CD4-positive, alpha-beta T cell treated with Interleukin-1 beta for 1 hour (primary cell): ENCODE results near the gene SLC27A5.
A peak's percentile ranks its signal among the peaks of the same experiment; 100 is the strongest.
"Not testable (repeated sequence)": the region's sequence is repeated elsewhere in the genome, so short reads cannot be mapped to it uniquely, and the experiment has no call there.

Experiments used
- DNase-seq, 2 donors: peaks; one replicate each; pipeline ENCODE4 v3.0.0-alpha.2; 2020 to 2022

Gene SLC27A5

DNA sequence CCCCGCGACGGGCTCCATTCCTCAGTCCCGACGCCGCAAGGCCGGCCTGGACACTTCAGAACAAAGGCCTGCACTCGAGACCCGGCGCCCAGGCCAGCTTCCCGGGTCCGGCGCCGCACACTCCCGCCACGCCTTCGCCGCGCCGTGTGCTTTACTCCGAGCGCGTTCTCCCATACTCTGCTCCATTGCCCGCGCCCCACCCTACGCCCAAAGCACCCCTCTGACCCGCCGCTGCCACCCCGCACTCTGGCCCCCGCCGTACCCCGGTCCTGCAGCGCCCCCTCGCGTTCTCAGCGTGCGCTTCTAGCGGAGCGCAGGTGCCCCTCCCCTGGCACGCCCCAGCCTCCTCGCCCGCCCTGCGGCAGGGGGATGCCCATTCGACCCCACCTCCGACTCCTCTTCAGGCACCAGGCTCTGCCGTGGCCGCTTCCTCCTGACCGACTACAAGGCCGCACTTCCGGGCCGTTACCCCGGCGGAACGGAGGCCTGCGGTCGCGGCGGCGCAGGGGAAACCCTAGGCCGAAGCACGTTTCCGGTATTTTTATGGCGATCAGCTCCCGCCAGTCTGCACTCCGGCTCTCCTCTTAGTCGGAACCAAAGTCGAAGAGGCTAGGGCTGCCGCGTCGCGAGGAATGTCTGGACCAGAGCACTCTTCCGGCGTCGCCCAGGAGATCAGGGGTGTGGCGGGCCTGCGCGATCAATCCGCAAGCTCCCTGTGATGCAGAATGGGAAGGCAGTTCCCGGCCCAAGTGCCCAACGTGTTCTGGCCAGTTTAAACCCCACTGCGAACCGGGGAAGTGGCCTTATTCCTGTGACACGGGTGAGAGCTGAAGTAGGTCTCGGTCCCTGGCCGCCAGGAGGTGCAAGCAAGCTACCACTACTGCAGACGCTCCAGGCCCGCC lies 7.8 kb upstream of the SLC27A5 start, which contains the start of gene ZBTB45:
ZBTB45 (minus strand) TSS at position 456 of the 902 bp plus-strand sequence. CDS start 2,137 bp downstream, outside the sequence.
- peak; percentile 93 to 94 for DNase-seq

DNA sequence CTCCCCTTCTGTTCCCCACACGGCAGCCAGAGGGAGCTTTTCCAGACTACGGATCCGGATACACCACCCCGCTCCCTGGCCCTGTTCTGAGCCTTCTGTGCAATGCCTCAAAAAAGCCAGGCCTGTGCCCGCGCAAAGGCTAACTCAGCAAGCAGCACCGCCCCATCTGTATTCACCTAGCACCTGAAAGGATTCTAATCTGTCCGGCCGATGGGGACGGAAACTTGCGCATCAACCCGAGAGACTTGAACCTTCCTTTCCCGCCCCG lies 7.2 kb upstream of the SLC27A5 start:
- peak; percentile 48 to 56 for DNase-seq

DNA sequence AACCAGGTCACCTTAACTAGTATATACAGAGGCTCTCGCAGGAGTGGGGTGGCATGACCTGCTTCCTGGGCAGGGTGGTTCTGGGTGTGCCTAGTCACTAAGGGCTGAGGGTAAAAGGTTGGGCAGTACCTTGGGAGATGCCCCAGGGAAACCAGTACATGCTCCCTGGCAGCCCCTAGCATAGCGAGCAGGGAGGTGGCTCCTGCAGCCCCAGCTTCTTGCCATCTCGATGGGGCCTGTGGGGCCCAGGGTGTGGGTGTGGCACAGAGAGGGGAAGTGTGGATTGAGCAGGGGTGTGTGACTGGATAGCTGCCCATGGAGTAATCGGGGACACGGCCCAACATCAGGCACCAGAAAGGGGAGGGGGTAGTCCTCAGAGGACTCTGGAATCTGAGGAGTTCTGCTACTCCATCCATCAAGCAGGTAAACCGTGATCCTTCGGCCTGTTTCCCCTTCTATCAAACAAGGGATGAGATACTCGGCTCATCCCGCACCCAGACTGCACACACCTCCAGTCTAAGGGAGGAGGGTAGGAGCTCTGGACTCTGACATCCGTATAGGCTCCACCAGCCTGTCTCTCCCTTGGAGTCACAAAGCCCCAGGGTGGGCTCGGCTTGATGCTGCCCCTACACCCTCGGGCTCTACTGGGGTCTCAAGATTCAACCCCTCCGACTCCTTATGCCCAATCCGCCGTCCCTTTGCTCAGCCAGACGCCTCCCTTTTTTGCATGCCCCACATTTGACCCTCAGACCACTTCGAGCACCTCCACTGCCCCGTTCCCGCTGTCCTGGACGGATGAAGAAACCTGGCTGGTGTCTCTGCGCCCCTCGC lies 6.7 kb upstream of the SLC27A5 start:
- DNase-seq = peak in 1 of 2 donors; percentile 11

DNA sequence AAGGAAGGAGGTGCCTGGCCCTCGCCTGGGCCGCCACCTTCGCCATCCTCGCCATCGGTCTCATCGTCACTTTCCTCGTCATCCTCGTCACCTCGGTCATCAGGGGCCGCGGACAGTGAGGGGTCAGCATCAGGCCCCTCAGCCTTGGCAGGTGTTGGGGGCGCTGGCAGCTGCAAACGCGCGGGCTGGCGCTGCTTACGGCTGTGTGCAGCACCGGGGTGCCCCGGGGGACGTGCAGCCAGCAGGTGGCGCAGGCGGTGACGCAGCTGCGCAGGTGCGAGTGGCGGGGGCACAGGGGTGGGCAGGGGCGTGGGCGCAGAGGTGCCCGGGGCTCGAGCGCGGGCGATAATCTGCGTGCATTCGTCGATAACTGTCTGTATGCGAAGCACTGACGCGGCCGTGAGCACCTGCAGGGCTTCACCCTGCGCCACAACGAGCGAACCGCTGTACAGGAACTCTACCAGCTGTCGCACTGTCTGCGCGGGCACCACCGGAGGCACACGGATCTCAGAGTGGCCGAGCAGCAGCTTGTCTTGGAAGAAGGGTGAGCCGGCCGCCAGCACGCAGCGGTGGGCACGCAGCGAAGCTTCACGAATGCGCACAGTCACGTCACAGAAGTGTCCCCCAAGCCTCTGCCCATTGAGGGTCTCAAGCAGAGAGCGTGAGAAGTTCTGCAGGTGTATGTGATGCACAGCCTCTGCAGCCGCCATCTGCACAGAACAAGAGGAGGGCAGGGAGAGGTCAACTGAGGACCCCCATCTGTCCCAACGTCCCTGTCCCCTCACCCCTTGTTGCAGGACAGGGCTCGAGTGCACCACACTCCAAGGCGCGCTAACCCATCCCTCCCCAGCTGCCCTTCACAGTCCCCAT lies 5.4 kb upstream of the SLC27A5 start:
- DNase-seq = no peak

DNA sequence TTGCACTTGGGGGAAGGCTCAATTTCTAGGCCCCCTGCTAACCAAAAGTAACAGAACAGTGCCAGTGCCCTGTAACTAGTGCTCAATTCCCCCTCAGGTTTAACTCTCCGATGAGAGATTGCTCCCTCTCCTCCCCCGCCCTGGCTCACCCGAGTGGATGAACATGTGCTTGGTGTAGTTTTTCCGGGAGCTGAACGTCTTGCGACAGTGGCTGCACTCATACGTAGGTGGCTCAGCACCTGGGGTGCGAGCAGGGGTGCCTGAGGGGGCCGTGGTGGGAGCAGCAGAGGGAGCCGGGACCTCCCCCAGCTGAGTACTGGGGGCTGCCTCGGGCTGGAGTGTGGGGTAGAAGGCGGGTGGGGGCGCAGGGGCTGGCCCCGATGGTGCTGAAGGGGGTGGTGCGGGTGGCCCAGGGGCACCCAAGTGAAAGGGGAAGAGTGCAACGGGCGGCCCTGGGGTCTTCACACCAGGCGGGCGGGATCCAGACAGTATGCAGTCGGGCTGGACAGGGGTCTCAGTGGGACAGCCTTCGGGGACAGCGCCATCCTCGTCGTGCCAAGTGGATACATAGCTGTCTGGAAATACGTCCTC lies 4.5 kb upstream of the SLC27A5 start:
- no peak for DNase-seq

DNA sequence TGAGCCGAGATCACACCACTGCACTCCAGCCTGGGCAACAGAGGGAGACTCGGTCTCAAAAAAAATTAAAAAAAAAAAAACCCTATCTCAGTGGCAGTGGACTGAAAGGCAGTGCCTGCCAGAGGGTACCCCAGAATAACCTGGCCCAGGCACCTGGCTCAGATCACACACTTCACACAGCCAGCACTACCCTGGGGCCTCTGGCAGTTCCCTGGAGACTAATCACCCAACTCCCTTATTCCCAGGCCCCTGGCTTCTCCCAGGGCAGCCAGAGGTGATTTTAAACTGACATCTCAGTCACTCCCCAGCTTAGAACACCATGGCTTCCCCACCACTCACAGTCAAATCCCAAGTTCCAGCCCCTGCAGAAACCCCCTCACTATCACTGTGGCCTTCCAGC lies 3.5 kb upstream of the SLC27A5 start:
- no peak for DNase-seq

DNA sequence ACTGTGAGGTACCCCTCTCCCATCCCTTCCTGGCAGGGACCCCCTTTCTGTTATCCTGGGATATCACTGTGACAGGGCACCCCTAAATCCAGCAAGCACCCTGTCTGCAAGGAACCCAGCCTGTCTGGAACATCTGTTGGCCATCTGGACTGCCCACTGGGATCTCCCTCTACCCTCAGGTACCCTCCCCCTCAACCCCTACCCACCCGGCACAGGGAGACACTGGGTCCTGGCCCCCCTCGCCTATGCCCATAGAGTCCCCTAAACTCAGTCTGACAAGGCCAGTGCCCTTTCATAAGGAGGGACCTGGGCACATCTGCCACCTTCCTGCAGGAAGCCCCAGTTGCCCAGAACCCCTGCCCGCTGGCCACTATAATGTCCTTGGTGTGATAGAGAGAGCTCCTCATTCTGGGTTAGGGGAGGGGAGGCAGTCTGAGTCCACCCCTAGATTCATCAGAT lies 2.8 kb upstream of the SLC27A5 start:
- DNase-seq = no peak

DNA sequence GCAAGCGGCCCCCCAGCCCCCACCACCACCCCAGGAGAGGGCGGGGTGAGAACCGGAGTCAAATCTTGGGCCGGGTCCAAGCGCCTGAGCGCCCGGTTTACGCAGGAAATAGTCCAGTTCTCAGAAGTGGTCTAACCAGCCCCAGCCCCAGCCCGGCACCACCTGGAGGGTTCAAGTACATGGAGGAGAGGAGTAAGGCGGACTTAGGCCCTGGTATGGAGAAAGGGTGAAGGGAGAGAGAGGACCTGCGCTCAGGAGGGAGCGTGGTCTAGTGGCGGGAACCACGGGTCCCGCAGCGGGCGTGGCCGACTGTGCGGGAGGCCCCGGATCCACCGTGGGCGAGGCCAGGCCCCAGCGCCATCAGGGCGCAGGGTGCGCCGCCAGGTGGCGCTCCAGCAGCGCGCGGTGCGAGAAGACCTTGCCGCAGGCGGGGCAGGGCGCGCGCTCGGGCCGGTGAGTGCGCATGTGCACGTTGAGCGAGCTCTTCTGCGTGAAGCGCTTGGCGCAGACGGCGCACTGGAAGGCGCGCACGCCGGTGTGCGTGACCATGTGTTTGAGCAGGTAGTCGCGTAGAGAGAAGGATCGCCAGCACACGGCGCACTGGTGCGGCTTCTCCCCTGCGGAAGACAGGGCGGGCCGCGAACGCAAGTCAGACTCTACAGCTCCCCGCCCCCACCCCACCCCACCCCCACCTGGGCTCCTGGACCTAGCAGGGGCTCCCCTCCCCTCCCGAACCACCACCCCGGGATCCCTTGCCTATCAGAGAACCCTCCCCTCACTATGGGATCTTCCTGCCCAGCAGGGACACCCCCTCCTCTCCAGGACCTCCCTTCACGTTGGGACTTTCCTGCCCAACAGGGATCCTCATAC lies 2.1 kb upstream of the SLC27A5 start:
- peak; percentile 93 to 94 for DNase-seq

DNA sequence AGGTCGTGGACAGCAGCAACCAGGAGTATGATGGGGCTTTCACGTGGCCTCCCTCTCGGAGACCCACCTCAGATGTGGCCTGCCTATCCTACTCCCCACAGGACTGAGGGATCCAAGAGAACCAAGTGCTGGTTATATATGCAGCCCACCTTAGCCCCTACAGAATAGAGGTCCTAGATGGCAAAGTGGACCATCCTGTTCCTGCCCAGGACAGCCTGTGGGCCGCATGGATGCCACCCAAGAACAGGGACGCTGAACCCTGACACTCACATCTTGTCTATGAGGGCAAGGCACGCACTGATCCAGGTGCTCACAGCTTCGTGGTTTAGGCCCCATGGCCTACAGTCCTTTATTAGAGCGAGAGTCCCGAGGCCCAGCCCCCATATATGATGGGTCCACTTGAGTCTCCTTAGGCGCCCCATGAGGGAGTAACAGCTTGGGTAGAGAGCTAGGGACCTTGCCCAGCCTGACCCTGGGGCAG lies 1.5 kb upstream of the SLC27A5 start:
- DNase-seq = no peak

DNA sequence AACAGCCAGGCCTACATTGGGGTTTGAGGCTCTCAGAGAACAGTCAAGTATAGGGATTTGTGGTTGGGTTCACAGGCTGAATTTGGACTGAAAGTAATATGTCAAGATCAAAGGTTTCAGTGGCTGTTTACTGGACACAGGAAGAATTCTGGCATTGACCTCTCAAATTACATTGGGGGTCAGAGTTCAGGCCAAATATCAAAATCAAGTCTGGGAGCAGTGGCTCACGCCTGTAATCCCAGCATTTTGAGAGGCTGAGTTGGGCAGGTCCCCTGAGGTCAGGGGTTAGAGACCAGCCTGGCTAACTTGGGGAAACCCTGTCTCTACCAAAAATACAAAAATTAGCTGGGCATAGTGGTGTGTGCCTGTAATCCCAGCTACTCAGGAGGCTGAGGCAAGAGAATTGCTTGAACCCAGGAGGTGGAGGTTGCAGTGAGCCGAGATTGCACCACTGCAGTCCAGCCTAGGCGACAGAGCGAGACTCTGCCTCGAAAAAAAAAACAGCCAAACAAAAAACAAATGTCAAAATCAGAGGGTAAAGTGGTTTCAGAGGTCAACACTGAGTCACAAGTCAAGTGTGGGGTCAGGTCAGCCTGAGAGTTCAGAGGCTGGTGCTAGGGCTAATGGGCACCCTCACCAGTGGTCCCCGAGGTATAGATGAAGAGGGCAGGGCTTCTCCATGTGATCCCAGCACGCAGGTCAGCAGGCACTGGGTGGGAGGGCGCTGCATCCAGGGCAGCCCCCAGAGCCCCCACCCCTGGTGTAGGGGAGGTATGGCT lies 1.5 kb downstream of the SLC27A5 start:
- no peak for DNase-seq

DNA sequence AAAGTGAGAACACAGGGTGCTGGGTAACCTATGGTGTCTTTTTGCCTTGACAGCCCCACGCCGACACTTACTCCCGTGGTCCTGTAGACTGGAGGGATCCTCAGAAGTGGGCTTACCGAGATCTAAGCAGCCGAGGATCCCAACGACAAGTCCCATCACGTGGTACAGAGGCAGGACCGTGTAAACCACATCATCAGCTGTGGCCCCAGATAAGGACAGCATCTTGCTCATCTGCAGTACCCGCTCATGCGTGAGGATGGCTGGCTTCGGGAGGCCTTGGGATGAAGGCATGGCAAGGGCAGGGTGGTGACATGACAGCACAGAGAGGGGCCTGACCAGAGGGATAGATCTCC lies 2.1 kb downstream of the SLC27A5 start:
- DNase-seq = no peak

DNA sequence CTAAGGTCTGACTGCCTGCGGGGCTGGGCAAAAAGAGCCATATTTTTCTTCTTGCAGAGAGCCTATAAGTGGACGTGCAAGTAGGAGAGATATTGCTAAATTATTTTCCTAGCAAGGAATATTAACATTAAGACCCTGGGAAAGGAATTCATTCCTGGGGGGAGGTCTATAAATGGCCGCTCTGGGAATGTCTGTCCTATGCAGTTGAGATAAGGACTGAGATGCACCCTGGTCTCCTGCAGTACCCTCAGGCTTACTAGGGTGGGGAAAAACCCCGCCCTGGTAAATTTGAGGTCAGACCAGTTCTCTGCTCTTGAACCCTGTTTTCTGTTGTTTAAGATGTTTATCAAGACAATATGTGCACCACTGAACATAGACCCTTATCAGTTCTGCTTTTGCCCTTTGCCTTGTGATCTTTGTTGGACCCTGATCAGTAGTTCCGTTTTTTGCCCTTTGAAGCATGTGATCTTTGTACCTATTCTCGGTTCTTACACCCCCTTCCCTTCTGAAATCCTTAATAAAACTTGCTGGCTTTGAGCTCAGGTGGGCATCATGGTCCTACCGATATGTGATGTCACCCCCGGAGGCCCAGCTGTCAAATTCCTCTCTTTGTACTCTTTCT lies 4.1 kb downstream of the SLC27A5 start:
- DNase-seq = not testable (repeated sequence)

DNA sequence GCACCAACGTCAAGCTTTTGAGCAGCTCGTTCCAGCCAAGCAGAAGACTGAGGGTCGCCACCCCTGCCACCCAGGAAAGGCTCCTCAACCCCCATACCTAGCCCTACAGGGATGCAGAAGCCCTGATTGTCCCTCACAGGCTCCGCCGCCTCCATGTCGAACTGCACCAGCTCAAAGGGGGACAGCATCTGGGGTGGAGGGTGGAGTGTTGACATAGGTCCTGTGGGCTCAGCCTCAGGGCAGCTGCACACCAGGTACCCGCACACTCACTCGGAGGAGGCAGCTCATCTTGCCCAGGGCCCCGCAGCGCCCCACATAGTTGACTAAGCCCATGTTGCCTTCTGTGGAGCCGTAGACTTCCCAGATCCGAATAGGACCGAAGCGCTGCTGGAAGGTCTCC lies 11.6 kb downstream of the SLC27A5 start:
- DNase-seq = no peak

DNA sequence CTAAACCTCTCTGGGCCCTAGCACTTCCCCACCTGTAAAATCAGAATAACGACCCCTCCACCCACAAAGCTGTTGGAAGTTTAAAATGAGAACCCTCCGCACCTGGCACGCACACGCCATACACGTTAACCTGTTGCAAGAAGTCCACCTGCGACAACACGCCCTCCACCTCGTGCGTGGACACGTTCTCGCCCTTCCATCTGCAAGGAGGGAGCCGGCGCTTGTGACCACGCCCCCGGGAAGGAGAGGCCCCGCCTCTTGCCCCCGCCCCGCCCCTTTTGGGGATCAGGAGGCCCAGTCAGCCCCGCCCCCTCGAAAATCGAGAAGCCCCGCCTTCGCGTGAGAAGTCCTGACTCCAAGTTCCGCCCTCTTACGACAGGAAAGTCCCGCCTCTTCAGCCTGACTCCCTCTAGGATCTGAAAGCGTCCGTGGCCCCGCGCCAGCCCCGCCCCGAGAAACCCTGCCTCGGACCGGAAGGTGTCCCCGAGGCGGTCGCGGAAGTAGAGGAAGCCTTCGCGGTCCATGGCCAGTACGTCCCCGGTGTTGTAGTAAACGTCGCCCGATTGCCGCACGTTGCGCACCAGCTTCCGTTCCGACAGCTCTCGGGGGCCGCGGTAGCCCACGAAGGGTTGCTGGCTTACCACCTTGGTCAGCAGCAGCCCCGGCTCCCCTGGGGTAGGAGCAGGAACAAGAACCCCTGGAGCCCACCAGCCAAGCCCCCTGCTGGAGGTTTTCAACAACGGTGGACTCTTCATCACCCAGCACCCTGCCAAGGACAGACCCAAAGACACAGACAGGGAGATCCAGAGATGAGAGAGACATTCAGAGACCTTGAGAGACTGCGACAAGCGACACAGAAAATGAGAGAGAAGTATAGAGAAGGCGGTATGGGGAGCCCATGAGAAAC lies 12.5 kb downstream of the SLC27A5 start:
- DNase-seq = peak; percentile 97 to 98

DNA sequence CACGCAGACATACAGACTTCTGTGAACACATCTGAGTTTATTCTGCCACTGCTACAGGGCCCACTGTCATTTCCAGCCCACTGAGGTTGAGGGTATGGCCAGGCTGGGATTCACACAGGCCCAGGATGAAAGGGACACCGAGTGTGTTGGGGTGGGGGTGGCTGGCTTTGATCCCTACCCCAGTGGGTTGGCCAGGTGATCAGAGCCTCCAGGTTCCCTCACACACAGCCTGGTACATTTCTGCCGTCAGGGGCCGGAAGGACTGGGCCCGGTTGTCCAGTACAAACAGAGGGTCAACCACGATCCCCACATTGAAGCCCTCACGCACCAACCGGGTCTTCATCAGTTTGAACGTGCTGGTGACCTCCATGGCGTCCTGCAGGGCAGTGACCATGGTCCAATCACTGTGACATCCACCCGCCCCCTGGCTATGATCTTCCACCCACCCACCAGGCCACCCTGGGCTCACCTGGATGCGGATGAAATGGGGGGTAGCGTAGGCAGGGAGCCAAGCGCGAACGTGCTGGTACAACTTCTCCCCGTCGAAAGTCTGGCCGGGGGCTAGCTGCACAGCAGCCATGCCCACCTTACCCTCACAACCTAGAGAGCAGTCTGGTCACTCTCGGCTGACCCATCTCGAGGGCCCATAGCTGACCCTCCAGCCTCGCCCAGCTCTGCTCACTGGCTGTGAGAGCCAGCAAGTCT lies 13.3 kb downstream of the SLC27A5 start:
- DNase-seq = no peak

DNA sequence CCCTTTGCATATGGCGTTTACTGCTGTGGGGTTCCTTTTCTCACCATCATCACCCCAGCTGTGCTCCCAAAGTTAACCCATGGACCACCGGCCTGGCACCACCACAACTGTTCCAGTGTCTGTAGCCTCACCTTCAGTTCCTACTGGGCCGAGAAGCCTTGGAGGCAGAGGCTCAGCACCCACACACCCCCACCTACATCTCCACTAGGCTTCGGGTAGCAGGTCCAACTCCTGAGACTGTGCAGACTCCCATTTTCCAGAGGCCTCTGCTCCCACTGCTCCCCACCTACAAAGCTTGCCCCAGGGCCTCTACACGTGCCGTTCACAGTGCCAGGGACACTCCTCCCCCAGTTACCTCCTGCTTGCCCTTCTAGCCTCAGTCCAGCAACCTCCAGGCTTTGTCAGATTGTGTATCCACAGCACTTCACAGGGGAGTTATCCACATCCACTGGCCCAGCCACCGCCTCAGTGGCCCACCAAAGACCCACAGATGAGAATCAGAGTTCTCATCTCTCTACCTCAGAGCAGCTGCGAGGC lies 14.1 kb downstream of the SLC27A5 start:
- DNase-seq = no peak

DNA sequence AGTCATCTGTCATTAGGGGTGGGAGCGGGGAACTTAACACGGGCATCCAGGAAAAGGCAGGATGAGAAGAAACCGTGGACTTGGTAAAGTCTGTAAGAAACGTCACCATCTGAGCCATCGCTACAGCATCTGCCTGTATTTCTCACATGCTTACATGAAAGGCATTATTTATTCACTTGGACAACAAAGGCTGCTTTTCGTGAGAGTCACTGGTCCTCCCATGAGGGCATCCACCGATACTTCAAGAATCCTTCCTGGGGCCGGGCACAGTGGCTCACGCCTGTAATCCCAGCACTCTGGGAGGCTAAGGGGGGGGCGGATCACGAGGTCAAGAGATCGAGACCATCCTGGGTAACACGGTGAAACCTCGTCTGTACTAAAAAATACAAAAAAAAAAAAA lies 19.5 kb downstream of the SLC27A5 start:
- no peak for DNase-seq

DNA sequence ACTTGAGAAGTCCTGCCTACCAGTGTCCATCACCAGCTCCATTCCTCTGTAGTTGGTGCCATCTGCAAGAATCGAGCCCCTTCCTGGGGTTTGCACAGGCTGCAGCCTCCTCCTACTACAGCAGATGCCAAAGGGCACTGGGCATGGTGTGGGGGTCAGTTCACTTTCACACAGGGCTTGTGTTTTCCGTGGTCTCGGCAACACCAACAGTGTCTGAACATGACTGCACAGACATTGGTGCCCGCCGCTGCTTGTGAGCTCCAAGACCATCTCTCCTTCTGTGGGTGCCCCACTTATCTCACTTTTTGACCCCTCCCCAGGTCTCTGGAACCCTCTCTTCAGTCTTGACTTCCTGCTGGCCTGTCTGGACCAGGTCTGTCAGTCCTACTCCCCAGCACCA lies 20.4 kb downstream of the SLC27A5 start:
- no peak for DNase-seq
